Omental fat pad (tissue), 4 donors: ENCODE measurements around the gene CFAP77. TPM values are rescaled to one million over a fixed set of nuclear protein-coding genes. Genes with fewer than 3 reads are reported as not detected.

Experiments
- ATAC-seq: fragments of 150-250 bp; one replicate; pipeline ENCODE4 v1.9.1; 2016; ENCODE audit warnings: mild to moderate bottlenecking, moderate library complexity; ENCODE audit not compliant: low FRiP score
- DNase-seq: peaks from one replicate; pipeline ENCODE4 v3.0.0-alpha.2; 2019; ENCODE audit warnings: low spot score
- CTCF ChIP-seq, 3 donors: fragments of 450-650 bp; IDR thresholded peaks; one replicate each; pipeline ENCODE4 v1.5.1; 2016 to 2017; ENCODE audit warnings: antibody characterized with exemption in 3 of 3, mild to moderate bottlenecking in 3 of 3, moderate library complexity in 2 of 3
- total RNA-seq, 4 donors: library from RNA; depleted of rRNA; stranded (reverse); fragments of >200 nt; gene quantifications; one replicate each; pipeline ENCODE4 v1.1.0, GENCODE V29; 2016

Gene CFAP77
- total RNA-seq, 4 donors from 2014 or later = not detected

- ATAC-seq (no peak), DNase-seq (no peak)
- TF ChIP-seq CTCF (IDR thresholded peaks at IDR 0.05) = no peak
Measured at GRCh38 chr9:132525308-132526023, 115.5 kb downstream of the CFAP77 start.

- DNase-seq = no peak
- no peak for ATAC-seq
- TF ChIP-seq CTCF (IDR thresholded peaks at IDR 0.05) = no peak
Measured at GRCh38 chr9:132531195-132531594, 121.2 kb downstream of the CFAP77 start.

- no peak for TF ChIP-seq CTCF (IDR thresholded peaks at IDR 0.05)
- DNase-seq (no peak), ATAC-seq (no peak)
Measured at GRCh38 chr9:132531710-132532570, 121.9 kb downstream of the CFAP77 start.

- TF ChIP-seq CTCF (IDR thresholded peaks at IDR 0.05) = no peak
- ATAC-seq = no peak
- no peak for DNase-seq
Measured at GRCh38 chr9:132534832-132535231, 124.8 kb downstream of the CFAP77 start.

- TF ChIP-seq CTCF (IDR thresholded peaks at IDR 0.05) = no peak
- no peak for ATAC-seq
- DNase-seq = no peak
Measured at GRCh38 chr9:132536124-132536523, 126.1 kb downstream of the CFAP77 start.

- no peak for ATAC-seq
- TF ChIP-seq CTCF (IDR thresholded peaks at IDR 0.05) = no peak
Measured at GRCh38 chr9:132537352-132537751, 127.3 kb downstream of the CFAP77 start.

More at GRCh38 chr9:132537352-132537751, 127.3 kb downstream of the CFAP77 start:
- no peak for DNase-seq
